GM21515 (cell line): Measurements from ENCODE around the gene P4HA1.
"Not testable (repeated sequence)": the region's sequence is repeated elsewhere in the genome, so short reads cannot be mapped to it uniquely, and the experiment has no call there.

Experiments used
- ATAC-seq: cut with Tn5 transposase; IDR thresholded peaks from one replicate; pipeline ENCODE4 v1.9.1; 2021; ENCODE audit not compliant: unreplicated experiment

Gene P4HA1

GRCh38 chr10:73043766-73044377 lies 52.8 kb downstream of the P4HA1 start:
- no peak for ATAC-seq

- ATAC-seq: no peak
These were observed 53.3 kb downstream of the P4HA1 start for GRCh38 chr10:73043319-73043718.

- ATAC-seq: no peak
These were observed 54.5 kb downstream of the P4HA1 start for GRCh38 chr10:73042130-73042529.

GRCh38 chr10:73039635-73040034 lies 57.0 kb downstream of the P4HA1 start:
- ATAC-seq: no peak

- ATAC-seq: not testable (repeated sequence)
These were observed 60.4 kb downstream of the P4HA1 start for GRCh38 chr10:73036285-73036684.

GRCh38 chr10:73032536-73032935 lies 64.1 kb downstream of the P4HA1 start:
- ATAC-seq: no peak

- not testable (repeated sequence) for ATAC-seq
These were observed 70.0 kb downstream of the P4HA1 start for GRCh38 chr10:73026623-73027022.

- ATAC-seq: not testable (repeated sequence)
These were observed 73.1 kb downstream of the P4HA1 start for GRCh38 chr10:73023455-73024070.

- ATAC-seq: not testable (repeated sequence)
These were observed 73.7 kb downstream of the P4HA1 start for GRCh38 chr10:73022961-73023360.

GRCh38 chr10:73021538-73022164 lies 75.0 kb downstream of the P4HA1 start:
- ATAC-seq: not testable (repeated sequence)

- ATAC-seq: no peak
These were observed 75.6 kb downstream of the P4HA1 start for GRCh38 chr10:73021050-73021449.

GRCh38 chr10:73019100-73019499 lies 77.6 kb downstream of the P4HA1 start:
- ATAC-seq: no peak

- no peak for ATAC-seq
These were observed 78.0 kb downstream of the P4HA1 start for GRCh38 chr10:73018632-73019031.

- no peak for ATAC-seq
These were observed 78.6 kb downstream of the P4HA1 start for GRCh38 chr10:73017955-73018480.

- no peak for ATAC-seq
These were observed 80.9 kb downstream of the P4HA1 start for GRCh38 chr10:73015779-73016178.

- ATAC-seq: no peak
These were observed 92.8 kb downstream of the P4HA1 start for GRCh38 chr10:73003822-73004221.

- no peak for ATAC-seq
These were observed 95.7 kb downstream of the P4HA1 start for GRCh38 chr10:73000973-73001372.

- ATAC-seq: no peak
These were observed 99.6 kb downstream of the P4HA1 start for GRCh38 chr10:72997099-72997498.

GRCh38 chr10:72995459-72995858 lies 101.2 kb downstream of the P4HA1 start:
- ATAC-seq: not testable (repeated sequence)

GRCh38 chr10:72989771-72990170 lies 106.9 kb downstream of the P4HA1 start:
- ATAC-seq: not testable (repeated sequence)

- not testable (repeated sequence) for ATAC-seq
These were observed 112.0 kb downstream of the P4HA1 start for GRCh38 chr10:72984618-72985017.

- ATAC-seq: no peak
These were observed 114.7 kb downstream of the P4HA1 start for GRCh38 chr10:72981882-72982529.
